HepG2 (cell line): Measurements from ENCODE around the gene PGC. TPM values are rescaled to one million over a fixed set of nuclear protein-coding genes. Genes with fewer than 3 reads are reported as not detected.
A peak's percentile ranks its signal among the peaks of the same experiment; 100 is the strongest.

Experiments used
- ARID2 ChIP-seq: sonication (generic); formaldehyde crosslinking; IDR thresholded peaks from 2 replicates; pipeline ENCODE4 v1.8.1; 2022; ENCODE audit warnings: mild to moderate bottlenecking, missing genetic modification reagents, borderline replicate concordance
- ELK4 ChIP-seq: sonication (generic); formaldehyde crosslinking; IDR thresholded peaks from 2 replicates; pipeline ENCODE4 v1.9.0; 2021; ENCODE audit warnings: missing genetic modification reagents, borderline replicate concordance
- EP300 ChIP-seq, 3 experiments: sonication (generic) in 1 of 3; formaldehyde crosslinking in 1 of 3; IDR thresholded peaks; 2 replicates each; pipeline versions ENCODE4 v1.5.1 to v1.6.1; 2011 to 2020; ENCODE audit warnings: low read depth in 2 of 3, low read length in 2 of 3, borderline replicate concordance in 1 of 3, improper control_type of control experiment in 1 of 3, mild to moderate bottlenecking in 1 of 3, missing genetic modification reagents in 1 of 3, moderate library complexity in 1 of 3
- GATAD2A ChIP-seq: IDR thresholded peaks from 2 replicates; pipeline ENCODE4 v1.6.1; 2016
- HIC2 ChIP-seq: sonication (generic); formaldehyde crosslinking; IDR thresholded peaks from 2 replicates; pipeline ENCODE4 v1.9.0; 2022; ENCODE audit warnings: low read depth, missing genetic modification reagents
- HNF4G ChIP-seq, 2 experiments: sonication (generic) in 1 of 2; formaldehyde crosslinking in 1 of 2; IDR thresholded peaks; 2 replicates each; pipeline versions ENCODE4 v1.4.0 to v1.6.1; 2011 to 2020; ENCODE audit warnings: borderline replicate concordance in 2 of 2, low read depth in 2 of 2, mild to moderate bottlenecking in 2 of 2, low read length in 1 of 2, missing genetic modification reagents in 1 of 2, moderate library complexity in 1 of 2
- IKZF5 ChIP-seq: IDR thresholded peaks from 2 replicates; pipeline ENCODE4 v1.6.1; 2018; ENCODE audit warnings: missing genetic modification reagents, mild to moderate bottlenecking, missing compliant biosample characterization
- KLF6 ChIP-seq: IDR thresholded peaks from 2 replicates; pipeline ENCODE4 v1.8.0; 2016; ENCODE audit warnings: missing biosample characterization, missing genetic modification reagents
- MED13 ChIP-seq: sonication (generic); formaldehyde crosslinking; IDR thresholded peaks from 2 replicates; pipeline ENCODE4 v1.5.0; 2020; ENCODE audit warnings: missing genetic modification reagents
- MIER2 ChIP-seq: IDR thresholded peaks from 2 replicates; pipeline ENCODE4 v1.6.1; 2016; ENCODE audit warnings: missing biosample characterization, missing genetic modification reagents
- NR2F6 ChIP-seq, 2 experiments: IDR thresholded peaks; 2 replicates each; pipeline ENCODE4 v1.6.1; 2016; ENCODE audit warnings: antibody characterized with exemption in 1 of 2, mild to moderate bottlenecking in 1 of 2
- RFX1 ChIP-seq: fragments of 450-650 bp; IDR thresholded peaks from 2 replicates; pipeline ENCODE4 v1.6.1; 2017
- TBX2 ChIP-seq: sonication (generic); formaldehyde crosslinking; IDR thresholded peaks from 2 replicates; pipeline ENCODE4 v1.5.0; 2020; ENCODE audit warnings: missing genetic modification reagents, mild to moderate bottlenecking, borderline replicate concordance
- TCF7L2 ChIP-seq: IDR thresholded peaks from 2 replicates; pipeline ENCODE4 v1.6.1; 2011; ENCODE audit warnings: mild to moderate bottlenecking, low read depth, low read length, moderate library complexity
- ZBTB33 ChIP-seq: sonication (generic); formaldehyde crosslinking; IDR thresholded peaks from 2 replicates; pipeline ENCODE4 v1.4.0; 2020; ENCODE audit warnings: missing genetic modification reagents
- ZBTB43 ChIP-seq: sonication (generic); formaldehyde crosslinking; conservative IDR thresholded peaks from 2 replicates; pipeline ENCODE4 v1.4.0; 2020; ENCODE audit warnings: missing genetic modification reagents
- ZBTB7B ChIP-seq: sonication (generic); formaldehyde crosslinking; IDR thresholded peaks from 2 replicates; pipeline ENCODE4 v1.4.0; 2020; ENCODE audit warnings: missing genetic modification reagents
- ZFX ChIP-seq: sonication (generic); formaldehyde crosslinking; IDR thresholded peaks from 2 replicates; pipeline ENCODE4 v1.4.0; 2020; ENCODE audit warnings: mild to moderate bottlenecking, low read depth, missing genetic modification reagents, moderate library complexity
- ZNF121 ChIP-seq: sonication (generic); formaldehyde crosslinking; IDR thresholded peaks from 2 replicates; pipeline ENCODE4 v1.5.0; 2020; ENCODE audit warnings: mild to moderate bottlenecking, missing genetic modification reagents
- ZNF432 ChIP-seq: sonication (generic); formaldehyde crosslinking; IDR thresholded peaks from 2 replicates; pipeline ENCODE4 v1.5.0; 2020; ENCODE audit warnings: missing genetic modification reagents, mild to moderate bottlenecking, borderline replicate concordance
- polyA plus RNA-seq, 8 experiments: library from polyadenylated mRNA; depleted of rRNA in 3 of 8; stranded (reverse) in 7 of 8; unstranded in 1 of 8; fragments of >200 nt; fragmentation: Illumina TruSeq in 4 of 8; extraction: Trizol in 4 of 8; gene quantifications; 2 replicates each; pipeline versions ENCODE4 v1.2.1 to v1.2.3, GENCODE V29; 2011 to 2016; ENCODE audit warnings: low read depth in 4 of 8, missing spikeins in 1 of 8, mixed read lengths in 1 of 8; ENCODE audit not compliant: insufficient read depth in 1 of 8
- total RNA-seq, 5 experiments: library from RNA; depleted of rRNA; stranded (reverse); fragments of >200 nt; fragmentation: Illumina TruSeq; extraction: Trizol; gene quantifications; 2 replicates each; pipeline ENCODE4 v1.2.3, GENCODE V29; 2016; ENCODE audit warnings: low read depth in 1 of 5

PGC gene
- total and polyA plus RNA-seq, 2 of the 13 experiments (the other 11 are each of a cell fraction or from before 2014, with no cell fraction given) = 426 to 502 TPM

- peak; percentile 96 for TF ChIP-seq HIC2 (CRISPR knock-in tag)
- peak; percentile 35; the same call in 1 of the 2 replicates for TF ChIP-seq RFX1
- TF ChIP-seq ELK4 (CRISPR knock-in tag) = no peak
- TF ChIP-seq TBX2 = peak; percentile 91
- peak in 1 of 2 experiments; percentile 29; a peak in 1 of 4 replicates for TF ChIP-seq EP300 (IDR thresholded peaks at IDR 0.05; ENCODE audit: low read depth in 2 of 2, low read length in 2 of 2)
- TF ChIP-seq EP300 (CRISPR knock-in tag; IDR thresholded peaks at IDR 0.05; ENCODE audit: borderline replicate concordance) = peak; percentile 54; the same call in 1 of the 2 replicates
- peak; percentile 46; the same call in 1 of the 2 replicates for TF ChIP-seq MED13 (CRISPR knock-in tag)
- TF ChIP-seq GATAD2A (CRISPR knock-in tag) = peak; percentile 63
- TF ChIP-seq KLF6 = no peak
- no peak for TF ChIP-seq ZNF432 (CRISPR knock-in tag)
- TF ChIP-seq IKZF5 (CRISPR knock-in tag) = peak; percentile 47; the same call in 1 of the 2 replicates
- peak; percentile 32; the same call in 1 of the 2 replicates for TF ChIP-seq HNF4G (IDR thresholded peaks at IDR 0.05; ENCODE audit: borderline replicate concordance, low read depth, low read length)
- TF ChIP-seq HNF4G (CRISPR knock-in tag; IDR thresholded peaks at IDR 0.05; ENCODE audit: borderline replicate concordance, low read depth) = no peak
- peak; percentile 90 for TF ChIP-seq ZNF121 (CRISPR knock-in tag)
- peak; percentile 68; the same call in 1 of the 2 replicates for TF ChIP-seq NR2F6 (IDR thresholded peaks at IDR 0.05)
- peak; percentile 73 for TF ChIP-seq NR2F6 (CRISPR knock-in tag; IDR thresholded peaks at IDR 0.05)
- TF ChIP-seq ZBTB33 = peak; percentile 99
- peak; percentile 79 for TF ChIP-seq ZFX
- TF ChIP-seq TCF7L2 = no peak
- TF ChIP-seq MIER2 (CRISPR knock-in tag) = no peak
- TF ChIP-seq ZBTB43 (CRISPR knock-in tag) = 0 out of 2 replicates have a peak, but pooled peaks have one; percentile 52
- TF ChIP-seq ZBTB7B (CRISPR knock-in tag) = peak; percentile 73
- TF ChIP-seq ARID2 (CRISPR knock-in tag) = 0 out of 2 replicates have a peak, but pooled peaks have one; percentile 42
Observed at GRCh38 chr6:41768545-41769308, 21.5 kb upstream of the PGC start (continued).
